ENCODE data around the gene COL11A2.

- no peak for TF ChIP-seq EZH2 (IDR thresholded peaks at IDR 0.05)
- no peak for TF ChIP-seq POLR2AphosphoS5 (IDR thresholded peaks at IDR 0.05; ENCODE audit: borderline replicate concordance, low read depth, low read length)
These were observed 6.0 kb upstream of the COL11A2 start for GRCh38 chr6:33198159-33198852.

All from SK-N-MC (cell line).